OCI-LY7 (cell line): ENCODE measurements around the gene ACD. TPM values are rescaled to one million over a fixed set of nuclear protein-coding genes. Genes with fewer than 3 reads are reported as not detected.

Experiments
- BruUV-seq: library from RNA; stranded (reverse); fragments of 400-500 nt; replicated peaks from 2 replicates; lab custom pipeline; 2021; lab: Mats Ljungman, UMichigan
- CTCF ChIA-PET: fragments of 300-600 bp; sonication (Branson Sonifier 250); formaldehyde crosslinking; loops from one replicate; lab custom pipeline; 2022; ENCODE audit warnings: antibody characterized with exemption; ENCODE audit not compliant: unreplicated experiment; lab: Charles Lee
- POLR2A ChIA-PET: fragments of 300-600 bp; sonication (Branson Sonifier 250); formaldehyde crosslinking; loops from one replicate; lab custom pipeline; 2022; ENCODE audit warnings: antibody characterized with exemption; lab: Charles Lee
- DNase-seq: peaks from one replicate; pipeline ENCODE4 v3.0.0-alpha.2; 2015; ENCODE audit warnings: low spot score
- H2AFZ ChIP-seq: fragments of 200-600 bp; sonication (generic), shearing (Covaris generic); 2 replicates; pipeline ENCODE4 v1.6.1; 2014; ENCODE audit warnings: mild to moderate bottlenecking, antibody characterized with exemption, low read length, moderate library complexity
- H3K27ac ChIP-seq: fragments of 200-600 bp; sonication (generic); 2 replicates; pipeline ENCODE4 v1.5.1; 2014; ENCODE audit warnings: mixed run types, low read depth, mild to moderate bottlenecking, moderate library complexity, low read length, inconsistent platforms; ENCODE audit not compliant: poor library complexity, severe bottlenecking
- H3K36me3 ChIP-seq: fragments of 200-600 bp; sonication (generic); 2 replicates; pipeline ENCODE4 v1.6.1; 2014; ENCODE audit warnings: mild to moderate bottlenecking, antibody characterized with exemption, low read length, moderate library complexity, mixed read lengths; ENCODE audit not compliant: insufficient read depth
- H3K4me1 ChIP-seq: fragments of 200-600 bp; sonication (generic); 2 replicates; pipeline ENCODE4 v1.5.1; 2014; ENCODE audit warnings: mild to moderate bottlenecking, low read length; ENCODE audit not compliant: insufficient read depth, poor library complexity, severe bottlenecking
- H3K4me2 ChIP-seq: fragments of 200-600 bp; sonication (generic); 2 replicates; pipeline ENCODE4 v1.6.1; 2014; ENCODE audit warnings: mild to moderate bottlenecking, low read length
- H3K4me3 ChIP-seq: fragments of 200-600 bp; sonication (generic); 2 replicates; pipeline ENCODE4 v1.5.1; 2014; ENCODE audit warnings: mild to moderate bottlenecking, low read depth, low read length; ENCODE audit not compliant: poor library complexity, severe bottlenecking
- H3K79me2 ChIP-seq: fragments of 200-600 bp; sonication (generic); 2 replicates; pipeline ENCODE4 v1.6.1; 2016; ENCODE audit warnings: low read depth, mild to moderate bottlenecking, low read length, moderate library complexity, mixed read lengths; ENCODE audit not compliant: insufficient read depth
- H3K9me2 ChIP-seq: fragments of 200-600 bp; sonication (generic); 2 replicates; pipeline ENCODE4 v1.6.1; 2016; ENCODE audit warnings: mild to moderate bottlenecking, low read length, mixed read lengths; ENCODE audit not compliant: insufficient read depth
- H3K9me3 ChIP-seq: fragments of 200-600 bp; sonication (generic); 2 replicates; pipeline ENCODE4 v1.6.1; 2014; ENCODE audit warnings: mild to moderate bottlenecking, mixed run types, low read length, mixed read lengths
- H4K20me1 ChIP-seq: fragments of 200-600 bp; sonication (generic); 2 replicates; pipeline ENCODE4 v1.6.1; 2014; ENCODE audit warnings: mild to moderate bottlenecking, antibody characterized with exemption, low read length, moderate library complexity, mixed read lengths; ENCODE audit not compliant: insufficient read depth
- CTCF ChIP-seq: fragments of 200-600 bp; sonication (generic); conservative IDR thresholded peaks from 2 replicates; pipeline ENCODE4 v1.5.1; 2014; ENCODE audit warnings: mild to moderate bottlenecking, antibody characterized with exemption, low read length, moderate library complexity, mixed read lengths
- EZH2phosphoT487 ChIP-seq: fragments of 200-600 bp; sonication (generic); IDR thresholded peaks from 2 replicates; pipeline ENCODE4 v1.6.1; 2018; ENCODE audit warnings: low read depth, borderline replicate concordance, mild to moderate bottlenecking, mixed run types, antibody characterized with exemption, low read length, moderate library complexity, mixed read lengths
- intact Hi-C: fragments of 100-400 bp; cut with micrococcal nuclease; formaldehyde crosslinking; loops from one replicate; pipeline ENCODE4 v1.10.0; 2022; ENCODE audit not compliant: unreplicated experiment
- total RNA-seq, 2 experiments: library from RNA; depleted of rRNA in 1 of 2; stranded (reverse); fragments of >200 nt in 1 of 2; shearing (Covaris generic) in 1 of 2; gene quantifications; 2 replicates each; pipeline ENCODE4 v1.2.3, GENCODE V29; 2014 to 2022

ACD gene
- total RNA-seq, 2 experiments from 2014 or later = 33.7 to 45.4 TPM

- intact Hi-C loops = no loop called here
- Histone ChIP-seq H3K4me2 (no peak overlapping the region), H2AFZ (no peak overlapping the region), H3K36me3 (peaks cover 8% of the 10 kb centered on the region), H3K27ac (no peak overlapping the region), H3K79me2 (peaks cover 4% of the 10 kb centered on the region; the same call in 1 of the 2 replicates), H3K4me3 (no peak overlapping the region), H4K20me1 (no peaks in the 10 kb centered on the region), H3K9me3 (0 out of 2 replicates have a peak, but pooled peaks cover 6% of the 10 kb centered on the region), H3K4me1 (peaks cover 5% of the 10 kb centered on the region), H3K9me2 (no peaks in the 10 kb centered on the region)
- POLR2A ChIA-PET = interaction anchor here (2.0 kb wide), 1 partner anchor 11 kb away, joined by 8 read pairs; no protein-coding TSS in a partner anchor
- TSS peak; percentile 24 for BruUV-seq
- no peak for TF ChIP-seq EZH2phosphoT487
- TF ChIP-seq CTCF = no peak
- DNase-seq = no peak
- CTCF ChIA-PET = no interaction called here
Observed at GRCh38 chr16:67704110-67704509, 44.0 kb upstream of the ACD start.

- H4K20me1 ChIP-seq = no peaks in the 10 kb centered on the region
- TF ChIP-seq EZH2phosphoT487 (no peak), CTCF (no peak)
- H3K9me2 ChIP-seq = no peaks in the 10 kb centered on the region
- peaks cover 12% of the 10 kb centered on the region for H3K36me3 ChIP-seq
- no peak overlapping the region for H3K4me3 ChIP-seq
- peaks cover 5% of the 10 kb centered on the region for H3K4me1 ChIP-seq
- 0 out of 2 replicates have a peak, but pooled peaks cover 6% of the 10 kb centered on the region for H3K9me3 ChIP-seq
- CTCF ChIA-PET = no interaction called here
- no TSS peak for BruUV-seq
- H3K27ac ChIP-seq = no peak overlapping the region
- no peak overlapping the region for H2AFZ ChIP-seq
- DNase-seq = no peak
- H3K4me2 ChIP-seq = no peak overlapping the region
- POLR2A ChIA-PET = interaction anchor here (2.0 kb wide), 1 partner anchor 12 kb away, joined by 8 read pairs; no protein-coding TSS in a partner anchor
- H3K79me2 ChIP-seq = peaks cover 4% of the 10 kb centered on the region; the same call in 1 of the 2 replicates
- intact Hi-C loops = no loop called here
Observed at GRCh38 chr16:67703626-67704025, 43.6 kb upstream of the ACD start.

- Histone ChIP-seq H3K4me3 (no peak overlapping the region), H3K9me3 (0 out of 2 replicates have a peak, but pooled peaks cover 6% of the 10 kb centered on the region), H3K36me3 (peaks cover 22% of the 10 kb centered on the region), H3K79me2 (peaks cover 4% of the 10 kb centered on the region; the same call in 1 of the 2 replicates), H4K20me1 (no peaks in the 10 kb centered on the region), H3K4me1 (peaks cover 5% of the 10 kb centered on the region), H3K27ac (no peak overlapping the region), H3K4me2 (no peak overlapping the region), H3K9me2 (no peaks in the 10 kb centered on the region), H2AFZ (no peak overlapping the region)
- BruUV-seq = no TSS peak
- POLR2A ChIA-PET = no interaction called here
- TF ChIP-seq EZH2phosphoT487 = no peak
- TF ChIP-seq CTCF = no peak
- DNase-seq = no peak
- CTCF ChIA-PET = no interaction called here
- intact Hi-C loops = no loop called here
Observed at GRCh38 chr16:67702130-67702529, 42.1 kb upstream of the ACD start.
